ENCODE measurements around the gene TMEM212.

TMEM212 gene

DNA sequence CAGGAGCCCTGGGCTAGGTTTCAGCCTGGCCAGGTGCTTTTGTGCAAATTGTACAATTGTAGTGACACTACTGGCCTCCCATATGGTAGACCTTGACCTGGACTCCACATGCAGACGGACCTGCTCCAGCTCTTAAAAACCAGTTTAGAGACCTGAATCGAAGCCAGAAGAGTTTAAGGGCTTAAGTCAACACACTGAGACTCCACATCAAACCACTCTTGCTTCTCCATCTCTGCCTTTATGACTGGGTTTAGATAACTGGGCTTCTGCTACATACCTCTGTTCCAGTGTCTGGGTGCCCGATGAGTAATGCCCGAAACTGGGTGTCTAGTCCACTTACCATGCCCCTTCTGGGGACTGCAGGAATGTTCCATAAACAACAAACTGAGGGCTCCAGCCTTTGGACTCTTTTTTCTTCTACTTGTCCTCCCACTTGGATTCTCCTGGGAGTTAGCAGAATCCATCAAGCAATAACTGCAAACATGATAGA is 32.8 kb downstream of the TMEM212 start:
- TF ChIP-seq, protein P1, sequence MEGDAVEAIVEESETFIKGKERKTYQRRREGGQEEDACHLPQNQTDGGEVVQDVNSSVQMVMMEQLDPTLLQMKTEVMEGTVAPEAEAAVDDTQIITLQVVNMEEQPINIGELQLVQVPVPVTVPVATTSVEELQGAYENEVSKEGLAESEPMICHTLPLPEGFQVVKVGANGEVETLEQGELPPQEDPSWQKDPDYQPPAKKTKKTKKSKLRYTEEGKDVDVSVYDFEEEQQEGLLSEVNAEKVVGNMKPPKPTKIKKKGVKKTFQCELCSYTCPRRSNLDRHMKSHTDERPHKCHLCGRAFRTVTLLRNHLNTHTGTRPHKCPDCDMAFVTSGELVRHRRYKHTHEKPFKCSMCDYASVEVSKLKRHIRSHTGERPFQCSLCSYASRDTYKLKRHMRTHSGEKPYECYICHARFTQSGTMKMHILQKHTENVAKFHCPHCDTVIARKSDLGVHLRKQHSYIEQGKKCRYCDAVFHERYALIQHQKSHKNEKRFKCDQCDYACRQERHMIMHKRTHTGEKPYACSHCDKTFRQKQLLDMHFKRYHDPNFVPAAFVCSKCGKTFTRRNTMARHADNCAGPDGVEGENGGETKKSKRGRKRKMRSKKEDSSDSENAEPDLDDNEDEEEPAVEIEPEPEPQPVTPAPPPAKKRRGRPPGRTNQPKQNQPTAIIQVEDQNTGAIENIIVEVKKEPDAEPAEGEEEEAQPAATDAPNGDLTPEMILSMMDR (IDR thresholded peaks at IDR 0.05; ENCODE audit: insufficient read depth, low read depth, low read length, missing control alignments) = no peak
- no peak overlapping the region for H3K4me3 ChIP-seq (ENCODE audit: low read length)
- DNase-seq (ENCODE audit: low read depth) = peak; percentile 63

GRCh38 chr3:171876680-171877147 is 33.6 kb downstream of the TMEM212 start:
- no peak overlapping the region for H3K4me3 ChIP-seq (ENCODE audit: low read length)
- TF ChIP-seq, protein P1 (IDR thresholded peaks at IDR 0.05; ENCODE audit: insufficient read depth, low read depth, low read length, missing control alignments) = no peak
- DNase-seq (ENCODE audit: low read depth) = peak; percentile 88

- TF ChIP-seq, protein P1 (IDR thresholded peaks at IDR 0.05; ENCODE audit: insufficient read depth, low read depth, low read length, missing control alignments) = no peak
- no peak for DNase-seq (ENCODE audit: low read depth)
- no peak overlapping the region for H3K4me3 ChIP-seq (ENCODE audit: low read length)
Observed at GRCh38 chr3:171878461-171879225, 35.5 kb downstream of the TMEM212 start.

DNA sequence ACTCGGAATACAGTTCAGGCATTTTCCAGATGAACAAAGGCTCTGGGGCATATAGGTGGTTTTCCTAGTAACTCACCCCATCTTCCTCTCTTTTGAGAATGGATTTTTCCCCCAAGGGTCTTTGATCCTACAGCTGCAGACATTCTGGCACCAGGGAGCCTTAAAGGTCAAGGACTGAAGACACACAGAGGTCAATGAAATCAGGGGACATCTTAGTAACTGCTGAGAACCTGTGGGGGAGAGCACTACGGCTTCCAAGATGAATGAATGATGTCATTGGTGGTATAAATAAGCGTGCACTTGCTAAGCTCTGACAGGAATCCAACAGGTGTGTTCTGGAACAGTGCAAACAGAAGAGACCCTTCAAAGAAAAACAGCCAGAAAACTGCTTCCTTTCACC is 36.3 kb downstream of the TMEM212 start:
- DNase-seq (ENCODE audit: low read depth) = no peak
- H3K4me3 ChIP-seq (ENCODE audit: low read length) = no peak overlapping the region
- TF ChIP-seq, protein P1 (IDR thresholded peaks at IDR 0.05; ENCODE audit: insufficient read depth, low read depth, low read length, missing control alignments) = no peak

GRCh38 chr3:171880101-171880870 is 37.1 kb downstream of the TMEM212 start:
- H3K4me3 ChIP-seq (ENCODE audit: low read length) = no peak overlapping the region
- no peak for DNase-seq (ENCODE audit: low read depth)
- TF ChIP-seq, protein P1 (IDR thresholded peaks at IDR 0.05; ENCODE audit: insufficient read depth, low read depth, low read length, missing control alignments) = no peak

DNA sequence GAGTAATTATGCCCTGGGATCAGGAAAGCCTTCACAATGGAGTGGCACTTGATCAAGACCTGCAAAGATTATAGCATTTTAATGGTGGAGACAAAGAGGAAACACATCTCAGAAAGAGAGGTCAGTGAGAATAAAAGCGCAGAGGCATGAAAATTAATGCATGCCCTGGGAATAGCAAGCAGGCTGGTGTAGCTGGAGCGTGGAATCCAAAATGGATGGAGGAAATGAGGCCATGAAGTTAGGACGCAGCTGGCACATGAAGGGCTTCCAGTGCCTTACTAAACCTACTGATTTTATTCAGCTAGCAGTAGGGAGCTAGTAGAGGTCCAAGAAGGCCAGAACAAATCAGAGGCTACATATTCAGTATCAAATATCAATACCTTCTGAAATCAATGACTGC is 38.1 kb downstream of the TMEM212 start:
- DNase-seq (ENCODE audit: low read depth) = no peak
- TF ChIP-seq, protein P1 (IDR thresholded peaks at IDR 0.05; ENCODE audit: insufficient read depth, low read depth, low read length, missing control alignments) = no peak
- H3K4me3 ChIP-seq (ENCODE audit: low read length) = no peak overlapping the region
